Chondrocyte (in vitro differentiated cells): ENCODE results near the gene RALGPS2. TPM values are rescaled to one million over a fixed set of nuclear protein-coding genes. Genes with fewer than 3 reads are reported as not detected.

Experiments
- DNase-seq: peaks from one replicate; pipeline ENCODE4 v3.0.0; 2021; ENCODE audit warnings: mixed read lengths, low spot score
- H3K27ac Mint-ChIP-seq: one replicate; pipeline ENCODE4 v1.8.0; 2021; ENCODE audit warnings: mild to moderate bottlenecking, moderate library complexity, mixed read lengths; ENCODE audit not compliant: unreplicated experiment
- H3K27me3 Mint-ChIP-seq: 2 replicates; pipeline ENCODE4 v1.8.0; 2021; ENCODE audit warnings: low read depth, mixed read lengths
- H3K36me3 Mint-ChIP-seq: 2 replicates; pipeline ENCODE4 v1.8.0; 2021; ENCODE audit warnings: low read depth, mixed read lengths
- H3K4me1 Mint-ChIP-seq: 2 replicates; pipeline ENCODE4 v1.8.0; 2021; ENCODE audit warnings: low read depth, mild to moderate bottlenecking, mixed read lengths
- H3K4me3 Mint-ChIP-seq: one replicate; pipeline ENCODE4 v1.8.0; 2021; ENCODE audit warnings: mild to moderate bottlenecking, moderate library complexity, mixed read lengths; ENCODE audit not compliant: unreplicated experiment
- H3K9me3 Mint-ChIP-seq: 2 replicates; pipeline ENCODE4 v1.8.0; 2021; ENCODE audit warnings: low read depth, mixed read lengths
- total RNA-seq: library from RNA; stranded (reverse); gene quantifications from 3 replicates; pipeline ENCODE4 v1.2.1, GENCODE V29; 2021
- TF ChIP-seq, protein P1 (sequence below): fragments of 200-600 bp; sonication (generic); IDR thresholded peaks from 2 replicates; pipeline ENCODE4 v1.5.0; 2021; ENCODE audit warnings: antibody characterized with exemption, mild to moderate bottlenecking, moderate library complexity

The RALGPS2 gene
- total RNA-seq, 1 donor from 2014 or later: 10.0 TPM

DNA sequence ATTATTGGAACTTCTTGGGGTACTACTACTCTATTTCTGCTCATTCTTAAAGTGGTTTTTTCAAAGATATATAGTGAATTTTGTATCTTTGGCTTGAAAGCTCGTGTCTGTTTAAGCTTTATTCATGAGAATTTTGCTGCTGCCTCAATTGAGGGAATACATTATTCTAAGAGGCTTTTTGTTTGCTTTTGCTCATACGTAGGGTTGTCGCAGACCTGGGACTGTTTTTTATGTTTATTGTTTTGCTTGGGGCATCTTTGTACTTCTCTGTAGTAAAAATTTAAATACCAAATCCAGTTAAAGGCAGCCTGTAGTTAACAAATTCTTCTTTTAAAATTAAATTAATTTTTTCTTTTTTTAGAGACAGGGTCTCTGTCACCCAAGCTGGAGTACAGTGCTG is 83.5 kb downstream of the RALGPS2 start:
- TF ChIP-seq, protein P1, sequence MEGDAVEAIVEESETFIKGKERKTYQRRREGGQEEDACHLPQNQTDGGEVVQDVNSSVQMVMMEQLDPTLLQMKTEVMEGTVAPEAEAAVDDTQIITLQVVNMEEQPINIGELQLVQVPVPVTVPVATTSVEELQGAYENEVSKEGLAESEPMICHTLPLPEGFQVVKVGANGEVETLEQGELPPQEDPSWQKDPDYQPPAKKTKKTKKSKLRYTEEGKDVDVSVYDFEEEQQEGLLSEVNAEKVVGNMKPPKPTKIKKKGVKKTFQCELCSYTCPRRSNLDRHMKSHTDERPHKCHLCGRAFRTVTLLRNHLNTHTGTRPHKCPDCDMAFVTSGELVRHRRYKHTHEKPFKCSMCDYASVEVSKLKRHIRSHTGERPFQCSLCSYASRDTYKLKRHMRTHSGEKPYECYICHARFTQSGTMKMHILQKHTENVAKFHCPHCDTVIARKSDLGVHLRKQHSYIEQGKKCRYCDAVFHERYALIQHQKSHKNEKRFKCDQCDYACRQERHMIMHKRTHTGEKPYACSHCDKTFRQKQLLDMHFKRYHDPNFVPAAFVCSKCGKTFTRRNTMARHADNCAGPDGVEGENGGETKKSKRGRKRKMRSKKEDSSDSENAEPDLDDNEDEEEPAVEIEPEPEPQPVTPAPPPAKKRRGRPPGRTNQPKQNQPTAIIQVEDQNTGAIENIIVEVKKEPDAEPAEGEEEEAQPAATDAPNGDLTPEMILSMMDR: no peak
- Mint-ChIP-seq H3K27me3 (no peaks in the 10 kb centered on the region), H3K4me1 (peaks cover 4% of the 10 kb centered on the region), H3K36me3 (peaks cover 1% of the 10 kb centered on the region), H3K27ac (no peak overlapping the region), H3K4me3 (no peak overlapping the region), H3K9me3 (no peaks in the 10 kb centered on the region)
- no peak for DNase-seq

DNA sequence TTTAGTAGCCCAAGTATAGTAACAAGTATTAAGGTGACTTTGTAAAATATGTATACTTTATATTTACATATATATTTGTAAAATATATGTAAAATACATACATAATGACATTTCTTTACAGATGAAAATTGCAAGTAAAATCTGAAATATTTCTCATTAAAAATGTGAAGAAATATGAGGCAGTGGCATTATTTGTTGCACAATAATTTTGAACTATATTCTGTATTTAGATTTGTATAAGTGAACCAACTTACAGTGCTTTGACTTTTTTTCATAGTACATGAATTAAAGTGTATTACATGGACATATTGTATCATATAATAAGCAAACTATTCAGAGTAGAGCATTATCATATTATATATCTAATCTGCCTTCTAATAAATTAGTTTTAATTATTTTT is 85.5 kb downstream of the RALGPS2 start:
- no peaks in the 10 kb centered on the region for H3K27me3 Mint-ChIP-seq
- H3K4me3 Mint-ChIP-seq: no peak overlapping the region
- peaks cover 8% of the 10 kb centered on the region for H3K4me1 Mint-ChIP-seq
- H3K27ac Mint-ChIP-seq: no peak overlapping the region
- H3K9me3 Mint-ChIP-seq: no peaks in the 10 kb centered on the region
- H3K36me3 Mint-ChIP-seq: no peaks in the 10 kb centered on the region
- DNase-seq: no peak
- TF ChIP-seq, protein P1: no peak

DNA sequence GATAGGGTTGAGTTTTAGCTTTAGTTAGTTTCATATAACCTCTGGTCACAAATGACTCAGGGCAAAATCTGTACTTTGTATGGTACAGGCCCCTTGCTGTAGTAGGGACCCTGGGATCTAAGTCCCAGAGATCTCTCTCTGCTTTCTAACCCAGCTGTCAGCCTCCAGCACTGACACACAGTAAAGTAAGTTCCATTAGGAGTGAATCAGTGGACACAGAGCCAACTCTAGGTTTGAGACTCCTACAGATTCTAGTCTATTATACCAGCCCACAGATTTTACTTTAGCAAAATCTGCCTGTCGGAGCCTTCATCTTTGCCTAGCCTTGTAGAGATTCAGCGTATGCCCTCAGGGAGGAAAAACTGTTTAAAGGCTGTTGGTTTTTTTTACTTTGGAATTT is 93.4 kb downstream of the RALGPS2 start:
- no peaks in the 10 kb centered on the region for H3K36me3 Mint-ChIP-seq
- TF ChIP-seq, protein P1: no peak
- peaks cover 6% of the 10 kb centered on the region for H3K4me1 Mint-ChIP-seq
- no peaks in the 10 kb centered on the region for H3K9me3 Mint-ChIP-seq
- no peak overlapping the region for H3K4me3 Mint-ChIP-seq
- H3K27ac Mint-ChIP-seq: no peak overlapping the region
- no peak for DNase-seq
- H3K27me3 Mint-ChIP-seq: no peaks in the 10 kb centered on the region

DNA sequence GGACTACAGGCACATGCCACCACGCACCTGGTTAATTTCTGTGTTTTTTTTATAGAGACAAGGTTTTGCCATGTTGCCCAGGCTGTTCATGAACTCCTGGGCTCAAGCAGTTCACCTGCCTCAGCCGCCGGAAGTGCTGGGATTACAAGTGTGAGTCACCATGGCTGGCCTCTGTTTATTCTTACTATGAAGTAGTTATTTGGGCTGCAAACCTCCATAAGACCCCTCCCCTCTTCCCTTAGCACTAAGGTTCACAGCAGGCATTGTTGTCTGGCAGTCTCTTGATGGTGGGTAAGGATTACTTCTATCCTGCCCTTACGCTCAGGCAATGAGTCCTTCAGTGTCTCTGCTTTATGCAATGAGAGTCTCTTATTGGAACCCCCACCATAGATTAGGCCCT is 94.1 kb downstream of the RALGPS2 start:
- no peaks in the 10 kb centered on the region for H3K27me3 Mint-ChIP-seq
- no peak overlapping the region for H3K4me3 Mint-ChIP-seq
- DNase-seq: no peak
- H3K4me1 Mint-ChIP-seq: peaks cover 4% of the 10 kb centered on the region
- H3K36me3 Mint-ChIP-seq: no peaks in the 10 kb centered on the region
- H3K9me3 Mint-ChIP-seq: no peaks in the 10 kb centered on the region
- TF ChIP-seq, protein P1: no peak
- no peak overlapping the region for H3K27ac Mint-ChIP-seq

DNA sequence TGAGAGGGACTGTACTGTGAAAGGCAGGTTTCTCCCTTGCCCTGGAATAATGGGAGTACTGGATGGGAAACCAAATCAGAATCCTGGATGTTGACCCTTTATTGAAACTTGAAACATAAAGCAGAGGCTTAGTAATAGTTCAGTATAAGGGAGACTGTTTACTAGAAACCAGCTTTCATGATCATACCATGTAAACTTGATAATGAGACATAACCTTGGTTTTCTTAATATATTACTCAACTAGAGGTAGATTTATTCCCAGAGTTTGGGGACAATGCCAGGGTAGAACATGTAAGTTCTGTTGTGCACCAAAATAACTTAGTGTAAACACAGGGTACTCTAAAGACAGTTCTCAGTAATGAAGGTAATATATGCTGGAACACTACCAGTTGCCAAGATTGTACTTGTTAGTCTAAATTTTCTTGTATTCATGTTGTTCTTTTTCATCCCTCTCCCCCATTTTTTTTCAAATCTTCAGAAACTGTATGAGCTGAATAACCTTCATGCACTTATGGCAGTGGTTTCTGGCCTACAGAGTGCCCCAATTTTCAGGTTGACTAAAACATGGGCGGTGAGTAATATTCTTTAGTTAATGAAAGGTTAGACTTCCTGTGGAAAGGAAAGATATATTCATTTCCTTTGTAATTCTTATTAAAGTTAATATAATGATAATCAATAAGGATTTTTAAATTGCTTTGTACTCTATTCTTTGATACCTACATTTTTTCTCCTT is 96.3 kb downstream of the RALGPS2 start:
- Mint-ChIP-seq H3K27me3 (no peaks in the 10 kb centered on the region), H3K4me3 (no peak overlapping the region), H3K4me1 (no peaks in the 10 kb centered on the region), H3K27ac (no peak overlapping the region), H3K36me3 (no peaks in the 10 kb centered on the region), H3K9me3 (no peaks in the 10 kb centered on the region)
- DNase-seq: no peak
- TF ChIP-seq, protein P1: no peak
